Karpas-422 (cell line): ENCODE measurements around the gene KRT82. TPM values are rescaled to one million over a fixed set of nuclear protein-coding genes. Genes with fewer than 3 reads are reported as not detected.

ENCODE experiments used
- DNase-seq: peaks from one replicate; pipeline ENCODE4 v3.0.0-alpha.2; 2015
- H2AFZ ChIP-seq: fragments of 200-600 bp; sonication (generic); 2 replicates; pipeline ENCODE4 v1.6.1; 2014; ENCODE audit warnings: antibody characterized with exemption, low read length, mixed read lengths
- H3K27ac ChIP-seq: fragments of 200-600 bp; sonication (generic); 2 replicates; pipeline ENCODE4 v1.5.1; 2014; ENCODE audit warnings: mild to moderate bottlenecking, low read length, moderate library complexity
- H3K27me3 ChIP-seq: fragments of 200-600 bp; sonication (generic); 2 replicates; pipeline ENCODE4 v1.6.1; 2014; ENCODE audit warnings: low read length, mixed read lengths
- H3K36me3 ChIP-seq: fragments of 200-600 bp; sonication (generic); 2 replicates; pipeline ENCODE4 v1.6.1; 2014; ENCODE audit warnings: low read length, mixed read lengths; ENCODE audit not compliant: insufficient read depth
- H3K4me1 ChIP-seq: fragments of 200-600 bp; sonication (generic); 2 replicates; pipeline ENCODE4 v1.6.1; 2014; ENCODE audit warnings: mild to moderate bottlenecking, low read length, mixed read lengths
- H3K4me2 ChIP-seq: fragments of 200-600 bp; sonication (generic); 2 replicates; pipeline ENCODE4 v1.6.1; 2014; ENCODE audit warnings: low read length, low read depth, mild to moderate bottlenecking; ENCODE audit not compliant: poor library complexity, severe bottlenecking
- H3K4me3 ChIP-seq: fragments of 200-600 bp; sonication (generic); 2 replicates; pipeline ENCODE4 v1.5.1; 2014; ENCODE audit warnings: mild to moderate bottlenecking, antibody characterized with exemption, low read length, mixed read lengths
- H3K79me2 ChIP-seq: fragments of 200-600 bp; sonication (generic); 2 replicates; pipeline ENCODE4 v1.6.1; 2014; ENCODE audit warnings: mild to moderate bottlenecking, low read length, mixed read lengths
- H3K9ac ChIP-seq: fragments of 200-600 bp; sonication (generic); 2 replicates; pipeline ENCODE4 v1.6.0; 2014; ENCODE audit warnings: low read length
- H3K9me2 ChIP-seq: fragments of 200-600 bp; sonication (generic), shearing (Covaris generic); replicated peaks from 2 replicates; pipeline ENCODE4 v1.6.0; 2014; ENCODE audit warnings: mild to moderate bottlenecking, low read length, moderate library complexity; ENCODE audit not compliant: insufficient read depth
- H3K9me3 ChIP-seq: fragments of 300-700, 200-600 bp; sonication (generic); 2 replicates; pipeline ENCODE4 v1.6.1; 2014; ENCODE audit warnings: low read length, mixed read lengths
- H4K20me1 ChIP-seq: fragments of 200-600 bp; sonication (generic); 2 replicates; pipeline ENCODE4 v1.6.1; 2014; ENCODE audit warnings: mild to moderate bottlenecking, antibody characterized with exemption, low read length, low read depth; ENCODE audit not compliant: insufficient read depth
- total RNA-seq: library from RNA; depleted of rRNA; stranded (reverse); fragments of >200 nt; shearing (Covaris generic); gene quantifications from 2 replicates; pipeline ENCODE4 v1.2.3, GENCODE V29; 2014; ENCODE audit warnings: low replicate concordance

The KRT82 gene
- total RNA-seq, 1 experiment from 2014 or later: not detected

GRCh38 chr12:52380271-52380694, 25.9 kb downstream of the KRT82 start:
- no peak overlapping the region for H2AFZ ChIP-seq
- peak; percentile 63 for DNase-seq
- H3K79me2 ChIP-seq: no peaks in the 10 kb centered on the region
- no peaks in the 10 kb centered on the region for H3K9me2 ChIP-seq
- H3K4me1 ChIP-seq: no peaks in the 10 kb centered on the region
- no peaks in the 10 kb centered on the region for H3K9me3 ChIP-seq
- no peak overlapping the region for H3K4me2 ChIP-seq
- no peak overlapping the region for H3K9ac ChIP-seq
- no peaks in the 10 kb centered on the region for H3K27me3 ChIP-seq
- no peak overlapping the region for H3K4me3 ChIP-seq
- no peaks in the 10 kb centered on the region for H3K36me3 ChIP-seq
- H3K27ac ChIP-seq: no peak overlapping the region
- no peaks in the 10 kb centered on the region for H4K20me1 ChIP-seq

- H3K4me1 ChIP-seq: no peaks in the 10 kb centered on the region
- no peak for DNase-seq
- no peaks in the 10 kb centered on the region for H3K9me3 ChIP-seq
- H2AFZ ChIP-seq: no peak overlapping the region
- H3K9ac ChIP-seq: no peak overlapping the region
- H3K36me3 ChIP-seq: no peaks in the 10 kb centered on the region
- H3K4me3 ChIP-seq: no peak overlapping the region
- H3K4me2 ChIP-seq: no peak overlapping the region
- H4K20me1 ChIP-seq: no peaks in the 10 kb centered on the region
- no peaks in the 10 kb centered on the region for H3K9me2 ChIP-seq
- no peaks in the 10 kb centered on the region for H3K27me3 ChIP-seq
- no peaks in the 10 kb centered on the region for H3K79me2 ChIP-seq
- no peak overlapping the region for H3K27ac ChIP-seq
Measured at GRCh38 chr12:52379536-52379935, 26.6 kb downstream of the KRT82 start.

- Histone ChIP-seq H3K4me1 (no peaks in the 10 kb centered on the region), H3K9ac (no peak overlapping the region), H3K36me3 (no peaks in the 10 kb centered on the region), H3K27ac (no peak overlapping the region), H3K9me2 (no peaks in the 10 kb centered on the region), H3K27me3 (no peaks in the 10 kb centered on the region), H3K9me3 (no peaks in the 10 kb centered on the region; the same call in 1 of the 2 replicates), H3K4me2 (no peak overlapping the region), H2AFZ (no peak overlapping the region), H3K79me2 (no peaks in the 10 kb centered on the region), H4K20me1 (no peaks in the 10 kb centered on the region), H3K4me3 (no peak overlapping the region)
- no peak for DNase-seq
Measured at GRCh38 chr12:52378091-52378490, 28.0 kb downstream of the KRT82 start.

- no peak for DNase-seq
- no peak overlapping the region for H2AFZ ChIP-seq
- H3K4me3 ChIP-seq: no peak overlapping the region
- no peaks in the 10 kb centered on the region; the same call in 1 of the 2 replicates for H3K9me3 ChIP-seq
- H3K27ac ChIP-seq: no peak overlapping the region
- H3K36me3 ChIP-seq: no peaks in the 10 kb centered on the region
- H3K4me2 ChIP-seq: no peak overlapping the region
- H3K4me1 ChIP-seq: no peaks in the 10 kb centered on the region
- no peaks in the 10 kb centered on the region for H3K27me3 ChIP-seq
- no peak overlapping the region for H3K9ac ChIP-seq
- H4K20me1 ChIP-seq: no peaks in the 10 kb centered on the region
- no peaks in the 10 kb centered on the region for H3K9me2 ChIP-seq
- H3K79me2 ChIP-seq: no peaks in the 10 kb centered on the region
Measured at GRCh38 chr12:52377266-52377665, 28.9 kb downstream of the KRT82 start.

- no peak overlapping the region for H2AFZ ChIP-seq
- no peaks in the 10 kb centered on the region for H3K27me3 ChIP-seq
- H3K79me2 ChIP-seq: no peaks in the 10 kb centered on the region
- H3K27ac ChIP-seq: no peak overlapping the region
- DNase-seq: peak; percentile 80
- no peaks in the 10 kb centered on the region for H4K20me1 ChIP-seq
- no peak overlapping the region for H3K9ac ChIP-seq
- H3K9me2 ChIP-seq: no peaks in the 10 kb centered on the region
- no peaks in the 10 kb centered on the region for H3K36me3 ChIP-seq
- no peak overlapping the region for H3K4me3 ChIP-seq
- H3K4me2 ChIP-seq: no peak overlapping the region
- H3K4me1 ChIP-seq: no peaks in the 10 kb centered on the region
- H3K9me3 ChIP-seq: no peaks in the 10 kb centered on the region; the same call in 1 of the 2 replicates
Measured at GRCh38 chr12:52372216-52373154, 33.6 kb downstream of the KRT82 start.

- Histone ChIP-seq H4K20me1 (no peaks in the 10 kb centered on the region), H3K27ac (no peak overlapping the region), H3K27me3 (no peaks in the 10 kb centered on the region), H3K9me2 (no peaks in the 10 kb centered on the region), H3K4me2 (no peak overlapping the region), H3K36me3 (no peaks in the 10 kb centered on the region), H3K4me3 (no peak overlapping the region), H3K9me3 (no peaks in the 10 kb centered on the region; the same call in 1 of the 2 replicates), H3K4me1 (no peaks in the 10 kb centered on the region), H3K79me2 (no peaks in the 10 kb centered on the region), H3K9ac (no peak overlapping the region), H2AFZ (no peak overlapping the region)
- DNase-seq: no peak
Measured at GRCh38 chr12:52371716-52372115, 34.4 kb downstream of the KRT82 start.

- DNase-seq: no peak
- no peaks in the 10 kb centered on the region for H3K36me3 ChIP-seq
- no peak overlapping the region for H3K9ac ChIP-seq
- H3K9me3 ChIP-seq: no peaks in the 10 kb centered on the region; the same call in 1 of the 2 replicates
- no peaks in the 10 kb centered on the region for H3K9me2 ChIP-seq
- H3K79me2 ChIP-seq: no peaks in the 10 kb centered on the region
- H3K4me3 ChIP-seq: no peak overlapping the region
- H3K4me1 ChIP-seq: no peaks in the 10 kb centered on the region
- H4K20me1 ChIP-seq: no peaks in the 10 kb centered on the region
- no peak overlapping the region for H3K4me2 ChIP-seq
- no peak overlapping the region for H2AFZ ChIP-seq
- no peak overlapping the region for H3K27ac ChIP-seq
- H3K27me3 ChIP-seq: no peaks in the 10 kb centered on the region
Measured at GRCh38 chr12:52370926-52371608, 35.1 kb downstream of the KRT82 start.

GRCh38 chr12:52369809-52370208, 36.3 kb downstream of the KRT82 start:
- H3K4me3 ChIP-seq: no peak overlapping the region
- H3K27me3 ChIP-seq: no peaks in the 10 kb centered on the region
- H4K20me1 ChIP-seq: no peaks in the 10 kb centered on the region
- no peaks in the 10 kb centered on the region for H3K36me3 ChIP-seq
- H3K9me2 ChIP-seq: no peaks in the 10 kb centered on the region
- H3K9me3 ChIP-seq: no peaks in the 10 kb centered on the region; the same call in 1 of the 2 replicates
- no peak overlapping the region for H2AFZ ChIP-seq
- H3K9ac ChIP-seq: no peak overlapping the region
- H3K4me1 ChIP-seq: no peaks in the 10 kb centered on the region
- no peak for DNase-seq
- H3K27ac ChIP-seq: no peak overlapping the region
- H3K79me2 ChIP-seq: no peaks in the 10 kb centered on the region
- H3K4me2 ChIP-seq: no peak overlapping the region
